ENCODE measurements around the gene TMEM178B.

Gene TMEM178B

GRCh38 chr7:141486959-141487358, 413.1 kb downstream of the TMEM178B start:
- in situ Hi-C loops (cut with MboI; ENCODE audit: low sequenced_read_pairs, unreplicated experiment), result no loop called here
- DNase-seq (ENCODE audit: low spot score), result no peak
- no peak for TF ChIP-seq CTCF (IDR thresholded peaks at IDR 0.05; ENCODE audit: borderline replicate concordance, control extremely low read depth, extremely low read depth, insufficient read depth, missing control alignments)

- DNase-seq (ENCODE audit: low spot score), result no peak
- TF ChIP-seq CTCF (IDR thresholded peaks at IDR 0.05; ENCODE audit: borderline replicate concordance, control extremely low read depth, extremely low read depth, insufficient read depth, missing control alignments), result no peak
- in situ Hi-C loops (cut with MboI; ENCODE audit: low sequenced_read_pairs, unreplicated experiment), result no loop called here
These were observed 416.6 kb downstream of the TMEM178B start for GRCh38 chr7:141490474-141490873.

- in situ Hi-C loops (cut with MboI; ENCODE audit: low sequenced_read_pairs, unreplicated experiment), result no loop called here
- no peak for DNase-seq (ENCODE audit: low spot score)
- TF ChIP-seq CTCF (IDR thresholded peaks at IDR 0.05; ENCODE audit: borderline replicate concordance, control extremely low read depth, extremely low read depth, insufficient read depth, missing control alignments), result no peak
These were observed 421.2 kb downstream of the TMEM178B start for GRCh38 chr7:141495057-141495456.

GRCh38 chr7:141497391-141497790, 423.5 kb downstream of the TMEM178B start:
- DNase-seq (ENCODE audit: low spot score), result no peak
- in situ Hi-C loops (cut with MboI; ENCODE audit: low sequenced_read_pairs, unreplicated experiment), result no loop called here
- no peak for TF ChIP-seq CTCF (IDR thresholded peaks at IDR 0.05; ENCODE audit: borderline replicate concordance, control extremely low read depth, extremely low read depth, insufficient read depth, missing control alignments)

GRCh38 chr7:141500608-141501007, 426.7 kb downstream of the TMEM178B start:
- in situ Hi-C loops (cut with MboI; ENCODE audit: low sequenced_read_pairs, unreplicated experiment), result no loop called here

GRCh38 chr7:141501451-141501850, 427.6 kb downstream of the TMEM178B start:
- no peak for DNase-seq (ENCODE audit: low spot score)
- TF ChIP-seq CTCF (IDR thresholded peaks at IDR 0.05; ENCODE audit: borderline replicate concordance, control extremely low read depth, extremely low read depth, insufficient read depth, missing control alignments), result no peak
- in situ Hi-C loops (cut with MboI; ENCODE audit: low sequenced_read_pairs, unreplicated experiment), result no loop called here

More at GRCh38 chr7:141500608-141501007, 426.7 kb downstream of the TMEM178B start:
- no peak for DNase-seq (ENCODE audit: low spot score)
- TF ChIP-seq CTCF (IDR thresholded peaks at IDR 0.05; ENCODE audit: borderline replicate concordance, control extremely low read depth, extremely low read depth, insufficient read depth, missing control alignments), result no peak

GRCh38 chr7:141511316-141511675, 437.4 kb downstream of the TMEM178B start:
- no peak for DNase-seq (ENCODE audit: low spot score)
- in situ Hi-C loops (cut with MboI; ENCODE audit: low sequenced_read_pairs, unreplicated experiment), result no loop called here
- no peak for TF ChIP-seq CTCF (IDR thresholded peaks at IDR 0.05; ENCODE audit: borderline replicate concordance, control extremely low read depth, extremely low read depth, insufficient read depth, missing control alignments)

All from GM13976 (cell line).